ENCODE measurements around the gene MEI1. TPM values are rescaled to one million over a fixed set of nuclear protein-coding genes. Genes with fewer than 3 reads are reported as not detected.
"Not testable (repeated sequence)": the region's sequence is repeated elsewhere in the genome, so short reads cannot be mapped to it uniquely, and the experiment has no call there.

MEI1 gene
- total RNA-seq, 1 experiment from 2014 or later = not detected

DNA sequence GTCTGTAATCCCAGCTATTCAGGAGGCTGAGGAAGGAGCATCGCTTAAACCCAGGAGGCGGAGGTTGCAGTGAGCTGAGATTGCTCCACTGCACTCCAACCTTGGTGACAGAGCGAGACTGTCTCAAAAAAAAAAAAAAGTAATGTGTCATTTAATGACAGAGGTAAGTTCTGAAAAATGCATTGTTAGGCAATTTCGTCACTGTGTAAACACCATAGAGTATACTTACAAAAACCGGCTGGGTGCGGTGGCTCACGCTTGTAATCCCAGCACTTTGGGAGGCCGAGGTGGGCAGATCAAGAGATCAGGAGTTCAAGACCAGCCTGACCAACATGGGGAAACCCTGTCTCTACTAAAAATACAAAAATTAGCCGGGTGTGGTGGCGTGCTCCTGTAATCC, 27.2 kb upstream of the MEI1 start:
- DNase-seq, H3K27me3 ChIP-seq, H3K4me3 ChIP-seq, H3K9me3 ChIP-seq: not testable (repeated sequence)
- H3K36me3 ChIP-seq = peaks cover 49% of the 10 kb centered on the region

GRCh38 chr22:41672780-41673509, 26.4 kb upstream of the MEI1 start:
- H3K4me3 ChIP-seq = no peak overlapping the region
- no peak for DNase-seq
- H3K36me3 ChIP-seq = peaks cover 55% of the 10 kb centered on the region
- no peaks in the 10 kb centered on the region for H3K9me3 ChIP-seq
- H3K27me3 ChIP-seq = no peaks in the 10 kb centered on the region

- peaks cover 64% of the 10 kb centered on the region for H3K36me3 ChIP-seq
- H3K27me3 ChIP-seq = no peaks in the 10 kb centered on the region
- no peak overlapping the region for H3K4me3 ChIP-seq
- DNase-seq = no peak
- no peaks in the 10 kb centered on the region for H3K9me3 ChIP-seq
These were observed 24.4 kb upstream of the MEI1 start for GRCh38 chr22:41674846-41675340.

GRCh38 chr22:41676134-41676533, 23.2 kb upstream of the MEI1 start:
- Histone ChIP-seq H3K36me3 (peaks cover 70% of the 10 kb centered on the region), H3K4me3 (no peak overlapping the region), H3K9me3 (no peaks in the 10 kb centered on the region), H3K27me3 (no peaks in the 10 kb centered on the region)
- DNase-seq = no peak

DNA sequence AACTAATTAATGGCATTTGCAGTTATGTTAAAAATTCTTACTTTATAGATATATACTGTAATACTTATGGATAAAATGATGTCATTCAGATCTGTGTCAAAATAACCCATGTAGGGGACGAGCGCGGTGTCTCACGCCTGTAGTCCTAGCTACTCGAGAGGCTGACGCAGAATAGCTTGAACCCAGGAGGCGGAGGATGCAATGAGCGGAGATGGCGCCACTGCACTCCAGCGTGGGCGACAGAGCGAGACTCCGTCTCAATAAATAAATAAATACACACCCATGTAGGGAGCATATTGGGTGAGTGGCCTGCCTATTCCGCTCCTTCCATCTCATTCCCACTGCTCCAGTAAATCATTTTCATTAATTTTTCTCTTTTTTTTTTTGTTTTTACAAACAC, 17.7 kb upstream of the MEI1 start:
- DNase-seq = no peak
- Histone ChIP-seq H3K9me3 (no peaks in the 10 kb centered on the region), H3K4me3 (peak overlapping the region; percentile 56), H3K36me3 (peaks cover 57% of the 10 kb centered on the region), H3K27me3 (no peaks in the 10 kb centered on the region)

GRCh38 chr22:41682033-41682807, 17.1 kb upstream of the MEI1 start:
- DNase-seq = peak; percentile 78
- H3K4me3 ChIP-seq = peak overlapping the region; percentile 56
- H3K36me3 ChIP-seq = peaks cover 53% of the 10 kb centered on the region
- H3K9me3 ChIP-seq = no peaks in the 10 kb centered on the region
- H3K27me3 ChIP-seq = no peaks in the 10 kb centered on the region

GRCh38 chr22:41683052-41683451, 16.3 kb upstream of the MEI1 start:
- Histone ChIP-seq H3K27me3 (no peaks in the 10 kb centered on the region), H3K9me3 (no peaks in the 10 kb centered on the region), H3K4me3 (peak overlapping the region; percentile 56), H3K36me3 (peaks cover 54% of the 10 kb centered on the region)
- DNase-seq = no peak

- H3K9me3 ChIP-seq = no peaks in the 10 kb centered on the region
- H3K36me3 ChIP-seq = peaks cover 51% of the 10 kb centered on the region
- no peak for DNase-seq
- no peak overlapping the region for H3K4me3 ChIP-seq
- no peaks in the 10 kb centered on the region for H3K27me3 ChIP-seq
These were observed 15.7 kb upstream of the MEI1 start for GRCh38 chr22:41683616-41684015.

DNA sequence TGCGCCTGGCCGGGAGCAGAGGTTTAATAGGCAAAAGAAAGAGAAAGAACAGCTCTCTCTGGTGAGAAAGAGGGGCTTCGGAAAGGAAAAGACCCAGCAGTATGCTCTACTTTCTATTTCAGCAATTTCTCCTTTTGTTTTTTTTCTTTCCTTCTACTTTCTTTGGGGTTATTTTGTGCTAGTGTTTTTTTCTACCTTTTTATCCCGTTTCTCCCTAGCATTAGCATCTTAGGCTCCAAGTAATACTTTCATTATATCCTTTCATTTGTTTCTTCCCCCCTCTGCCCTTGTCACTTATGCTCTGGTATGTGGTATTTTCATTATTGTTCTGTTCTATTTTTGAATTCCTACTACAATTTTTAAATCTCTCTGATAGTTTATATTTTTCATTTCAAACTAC, 15.1 kb upstream of the MEI1 start:
- Histone ChIP-seq H3K27me3 (no peaks in the 10 kb centered on the region), H3K36me3 (peaks cover 46% of the 10 kb centered on the region), H3K9me3 (no peaks in the 10 kb centered on the region), H3K4me3 (no peak overlapping the region)
- DNase-seq = no peak

DNA sequence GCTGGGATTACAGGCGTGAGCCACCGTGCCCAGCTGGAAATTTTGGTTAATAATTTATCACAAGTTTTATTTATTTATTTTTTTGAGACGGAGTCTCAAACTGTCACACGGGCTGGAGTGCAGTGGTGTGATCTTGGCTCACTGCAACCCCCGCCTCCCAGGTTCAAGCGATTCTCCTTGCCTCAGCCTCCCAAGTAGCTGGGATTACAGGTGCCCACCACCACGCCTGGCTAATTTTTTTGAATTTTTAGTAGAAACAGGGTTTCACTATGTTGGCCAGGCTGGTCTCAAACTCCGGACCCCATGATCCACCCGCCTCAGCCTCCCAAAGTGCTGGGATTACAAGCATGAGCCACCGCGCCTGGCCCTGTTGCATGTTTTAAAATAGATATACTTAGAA, 12.4 kb upstream of the MEI1 start:
- not testable (repeated sequence) for DNase-seq, H3K27me3 ChIP-seq, H3K9me3 ChIP-seq
- H3K36me3 ChIP-seq = peaks cover 29% of the 10 kb centered on the region
- H3K4me3 ChIP-seq = peak overlapping the region; percentile 98

- Histone ChIP-seq H3K36me3 (peaks cover 18% of the 10 kb centered on the region), H3K4me3 (peak overlapping the region; percentile 98), H3K9me3 (no peaks in the 10 kb centered on the region), H3K27me3 (no peaks in the 10 kb centered on the region)
- peak; percentile 23 for DNase-seq
These were observed 11.4 kb upstream of the MEI1 start for GRCh38 chr22:41687901-41688364.

- Histone ChIP-seq H3K36me3 (peaks cover 18% of the 10 kb centered on the region), H3K9me3 (no peaks in the 10 kb centered on the region), H3K27me3 (no peaks in the 10 kb centered on the region), H3K4me3 (peak within 1 kb of the TSS; percentile 98)
- DNase-seq = peak; percentile 93
These were observed 10.7 kb upstream of the MEI1 start, which contains the start of gene SNU13 for GRCh38 chr22:41688365-41689211. TSS of gene SNU13 (minus strand) at chr22:41688867. CDS start at chr22:41688796, 71 bp downstream.

DNA sequence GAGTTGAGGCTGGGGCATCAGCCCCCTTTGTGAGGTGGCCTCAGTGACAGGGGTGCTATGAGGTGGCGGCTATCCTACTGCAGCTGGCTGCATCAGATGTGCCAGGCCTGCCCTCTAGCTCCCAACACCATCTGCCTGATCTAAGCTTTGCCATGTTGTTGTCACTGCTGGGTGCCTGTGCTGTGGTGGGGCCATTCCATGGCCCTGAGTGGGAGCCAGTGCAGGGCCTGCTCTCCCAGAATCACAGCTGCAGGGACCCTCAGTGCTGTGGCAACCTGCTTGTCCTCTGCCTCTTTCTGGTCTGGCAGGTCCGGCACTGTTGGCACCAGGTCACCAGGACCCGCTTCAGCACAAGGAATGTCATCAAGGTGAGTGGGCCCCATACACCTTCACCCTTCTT, 8.8 kb upstream of the MEI1 start:
- H3K9me3 ChIP-seq = no peaks in the 10 kb centered on the region
- peaks cover 9% of the 10 kb centered on the region for H3K36me3 ChIP-seq

DNA sequence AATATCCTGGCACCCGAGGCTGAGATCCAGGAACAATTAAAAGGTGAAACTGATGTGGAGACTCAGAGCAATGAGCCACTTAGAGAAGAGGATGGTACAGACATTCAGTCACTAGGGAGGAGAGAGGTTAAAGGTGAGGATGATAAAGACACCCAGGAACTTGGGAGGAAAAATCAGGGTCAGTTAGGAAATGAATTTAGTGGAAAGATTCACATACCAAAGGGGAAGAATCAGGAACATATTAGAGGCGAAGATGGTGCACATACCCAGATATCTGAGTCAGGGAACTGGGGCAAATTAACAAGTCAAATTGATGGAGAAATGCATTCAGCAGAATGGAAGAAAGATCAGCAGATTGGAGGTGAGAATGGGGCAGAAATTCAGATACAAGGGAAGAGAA, 4.1 kb upstream of the MEI1 start:
- Histone ChIP-seq H3K4me3 (no peak overlapping the region), H3K27me3 (no peaks in the 10 kb centered on the region), H3K9me3 (no peaks in the 10 kb centered on the region), H3K36me3 (no peaks in the 10 kb centered on the region)
- DNase-seq = no peak

More for the DNA sequence above, 8.8 kb upstream of the MEI1 start:
- Histone ChIP-seq H3K4me3 (no peak overlapping the region), H3K27me3 (no peaks in the 10 kb centered on the region)
- no peak for DNase-seq

GRCh38 chr22:41696703-41697102, 2.6 kb upstream of the MEI1 start:
- H3K4me3 ChIP-seq = no peak overlapping the region
- no peaks in the 10 kb centered on the region for H3K27me3 ChIP-seq
- no peak for DNase-seq
- no peaks in the 10 kb centered on the region for H3K36me3 ChIP-seq
- H3K9me3 ChIP-seq = no peaks in the 10 kb centered on the region

DNA sequence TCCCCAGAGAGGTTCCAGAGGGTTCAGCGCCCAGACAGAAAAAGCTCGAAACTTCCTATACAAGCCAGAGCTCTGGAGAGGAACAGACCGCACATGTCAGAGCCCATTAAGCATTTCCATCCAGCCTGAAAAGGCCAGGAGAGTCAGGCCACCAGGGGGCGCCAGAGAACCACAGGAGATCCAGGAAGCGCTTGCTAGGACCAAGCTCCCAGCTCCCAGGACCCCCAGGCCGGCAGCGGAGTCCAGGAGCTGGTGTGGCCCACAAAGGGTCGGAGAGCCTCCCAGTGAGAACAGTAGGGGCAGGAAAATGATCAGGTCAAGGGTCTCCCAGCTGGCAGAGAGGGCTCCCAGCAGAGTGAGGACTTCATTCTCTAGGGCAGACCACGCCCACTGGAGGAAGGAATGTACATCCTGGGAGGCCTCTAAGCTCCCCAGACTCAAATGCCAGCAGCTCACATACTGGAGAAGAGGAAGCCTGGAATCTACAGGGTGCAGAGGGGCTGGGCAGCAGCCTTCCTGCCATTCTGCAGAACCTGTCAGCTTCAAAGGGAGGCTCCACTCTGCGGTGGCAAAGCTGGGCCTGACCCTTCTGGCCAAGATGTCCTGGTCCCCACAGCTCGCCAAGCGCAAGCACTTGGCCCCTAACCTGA, 2.1 kb upstream of the MEI1 start:
- no peaks in the 10 kb centered on the region for H3K9me3 ChIP-seq
- no peaks in the 10 kb centered on the region for H3K36me3 ChIP-seq
- no peak overlapping the region for H3K4me3 ChIP-seq
- H3K27me3 ChIP-seq = no peaks in the 10 kb centered on the region
- DNase-seq = peak; percentile 80
